K562 (cell line): ENCODE results near the gene OPTN.

Source experiments
- CHD2 ChIP-seq: IDR thresholded peaks from 2 replicates; pipeline ENCODE4 v1.6.1; 2011; ENCODE audit warnings: low read depth, low read length
- E2F8 ChIP-seq: fragments of 450-650 bp; IDR thresholded peaks from 2 replicates; pipeline ENCODE4 v1.7.1; 2018; ENCODE audit warnings: mild to moderate bottlenecking, low read depth; ENCODE audit not compliant: partially characterized antibody
- NFIC ChIP-seq: fragments of 450-650 bp; IDR thresholded peaks from 2 replicates; pipeline ENCODE4 v1.6.1; 2017; ENCODE audit warnings: mild to moderate bottlenecking, inconsistent platforms
- SIN3A ChIP-seq, 2 experiments: fragments of 150-350 bp in 1 of 2; IDR thresholded peaks; 2 replicates each; pipeline ENCODE4 v1.6.1; 2011 to 2016; ENCODE audit warnings: borderline replicate concordance in 2 of 2, low read depth in 2 of 2, low read length in 2 of 2, mild to moderate bottlenecking in 2 of 2, moderate library complexity in 2 of 2; ENCODE audit not compliant: control insufficient read depth in 1 of 2
- SNIP1 ChIP-seq: fragments of 450-650 bp; IDR thresholded peaks from 2 replicates; pipeline ENCODE4 v1.7.1; 2017; ENCODE audit warnings: low read depth, mild to moderate bottlenecking
- YY1 ChIP-seq, 3 experiments: IDR thresholded peaks; 2 replicates each; pipeline ENCODE4 v1.6.1; 2011; ENCODE audit warnings: low read length in 2 of 3, mild to moderate bottlenecking in 2 of 3, moderate library complexity in 2 of 3, borderline replicate concordance in 1 of 3, control low read depth in 1 of 3, low read depth in 1 of 3; ENCODE audit not compliant: insufficient read depth in 3 of 3, insufficient replicate concordance in 2 of 3, control insufficient read depth in 1 of 3, insufficient read length in 1 of 3; ENCODE audit errors: extremely low read depth in 1 of 3

GRCh38 chr10:13104697-13105096 is 4.7 kb downstream of the OPTN start:
- TF ChIP-seq SIN3A (IDR thresholded peaks at IDR 0.05; ENCODE audit: borderline replicate concordance in 2 of 2, control insufficient read depth in 1 of 2, low read depth in 2 of 2, low read length in 2 of 2) (no peak), E2F8 (no peak), NFIC (no peak), SNIP1 (no peak), YY1 (IDR thresholded peaks at IDR 0.05; ENCODE audit: borderline replicate concordance in 1 of 3, control insufficient read depth in 1 of 3, extremely low read depth in 1 of 3, insufficient read depth in 3 of 3, insufficient read length in 1 of 3, insufficient replicate concordance in 2 of 3, low read depth in 1 of 3, low read length in 2 of 3) (no peak), CHD2 (no peak)
